Thyroid gland (tissue), 4 donors: Measurements from ENCODE around the gene COL27A1. TPM values are rescaled to one million over a fixed set of nuclear protein-coding genes. Genes with fewer than 3 reads are reported as not detected.

Experiments
- DNase-seq, 2 donors: peaks; one replicate each; pipeline ENCODE4 v3.0.0-alpha.2; 2019
- H3K27ac ChIP-seq, 3 donors: fragments of 200-600 bp; sonication (generic); 1 replicate in 2 of 3; 2 replicates in 1 of 3; pipeline ENCODE4 v1.5.1; 2016 to 2019; ENCODE audit warnings: mild to moderate bottlenecking in 1 of 3, moderate library complexity in 1 of 3
- H3K27me3 ChIP-seq: fragments of 200-600 bp; sonication (generic); one replicate; pipeline ENCODE4 v1.5.1; 2019
- H3K36me3 ChIP-seq, 2 donors: fragments of 200-600 bp; sonication (generic); one replicate each; pipeline ENCODE4 v1.5.1; 2016 to 2019
- H3K4me1 ChIP-seq, 2 donors: fragments of 200-600 bp; sonication (generic); one replicate each; pipeline ENCODE4 v1.5.1; 2017 to 2019
- H3K4me3 ChIP-seq, 3 donors: fragments of 200-600 bp; sonication (generic); replicated peaks in 1 of 3; 1 replicate in 2 of 3; 2 replicates in 1 of 3; pipeline ENCODE4 v1.5.1; 2016; ENCODE audit warnings: mild to moderate bottlenecking in 1 of 3
- H3K9me3 ChIP-seq: fragments of 200-600 bp; sonication (generic); one replicate; pipeline ENCODE4 v1.5.1; 2017
- POLR2A ChIP-seq, 2 donors: fragments of 450-650 bp; IDR thresholded peaks; one replicate each; pipeline ENCODE4 v1.6.1; 2017; ENCODE audit warnings: antibody characterized with exemption in 2 of 2, mild to moderate bottlenecking in 2 of 2, moderate library complexity in 1 of 2
- WGBS, 2 donors: methylation state at CpG; one replicate each; pipeline ENCODE4 v1.1.5; 2017; 5-methylcytosine and 5-hydroxymethylcytosine counted together
- intact Hi-C: fragments of 100-400 bp; cut with DNase I; formaldehyde crosslinking; loops from one replicate; pipeline ENCODE4 v1.15.1; 2023
- total RNA-seq, 4 donors: library from RNA; depleted of rRNA; stranded (reverse); fragments of >200 nt; gene quantifications; one replicate each; pipeline ENCODE4 v1.2.3, GENCODE V29; 2016
- TF ChIP-seq, protein P1 (sequence below), 6 experiments: fragments of 200-600 bp in 3 of 6; fragments of 450-650 bp in 3 of 6; sonication (generic) in 3 of 6; IDR thresholded peaks; one replicate each; pipeline ENCODE4 v1.5.1; 2016 to 2019; ENCODE audit warnings: antibody characterized with exemption in 6 of 6, mild to moderate bottlenecking in 2 of 6, inconsistent platforms in 1 of 6, moderate library complexity in 1 of 6

The COL27A1 gene
- total RNA-seq, 4 donors from 2014 or later, result 6.7 to 32.5 (median 10.6) TPM

DNA sequence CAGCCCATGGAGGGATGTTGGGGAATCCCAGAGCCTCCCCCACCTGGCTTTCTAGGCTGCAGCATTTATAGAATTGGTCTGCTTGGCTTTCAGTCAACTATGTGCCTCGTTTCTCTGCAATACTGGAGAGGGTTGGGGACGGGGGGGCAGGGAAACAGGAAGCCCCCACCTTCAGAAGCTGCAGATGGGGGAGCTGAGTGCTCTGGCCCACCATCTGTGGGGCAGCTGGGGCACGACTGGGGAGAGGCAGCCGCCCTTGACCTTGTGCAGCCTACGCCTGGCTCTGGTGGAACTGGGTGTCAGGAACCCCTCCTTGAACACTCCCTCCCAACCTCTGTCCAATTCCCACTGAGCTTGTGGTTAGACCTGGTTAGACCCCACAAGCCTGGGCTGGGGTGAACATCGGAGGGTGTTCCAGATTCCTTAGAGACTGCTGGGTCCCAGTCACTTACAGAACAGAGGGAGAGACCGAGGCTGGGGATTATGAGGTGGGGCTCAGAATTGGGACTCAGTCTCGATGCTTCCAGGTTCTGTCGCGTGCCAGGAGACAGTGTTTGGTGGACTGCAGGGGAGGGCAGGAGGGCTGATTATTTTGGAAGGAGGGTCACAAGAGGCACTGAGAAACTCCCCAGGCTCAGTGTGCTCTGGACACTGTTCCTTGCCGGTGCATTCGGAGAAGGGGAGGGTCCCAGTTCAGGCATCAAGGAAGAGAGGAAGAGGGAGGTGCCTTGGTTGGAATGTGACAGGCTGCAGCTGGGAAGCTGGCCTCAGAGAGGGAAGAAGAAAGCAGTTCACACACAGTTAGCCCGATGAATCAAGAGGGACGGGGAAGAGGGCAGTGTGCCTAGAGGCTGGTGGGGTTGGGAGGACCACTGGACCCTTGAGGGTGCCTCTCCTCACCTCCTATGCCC is 25.6 kb downstream of the COL27A1 start:
- WGBS, 2 donors, result 46 to 55% methylated on average over 11 to 14 of the region's 14 CpGs
- intact Hi-C loops, result no loop called here
- no peak for DNase-seq
- H3K27me3 ChIP-seq, result no peaks in the 10 kb centered on the region
- TF ChIP-seq, protein P1, sequence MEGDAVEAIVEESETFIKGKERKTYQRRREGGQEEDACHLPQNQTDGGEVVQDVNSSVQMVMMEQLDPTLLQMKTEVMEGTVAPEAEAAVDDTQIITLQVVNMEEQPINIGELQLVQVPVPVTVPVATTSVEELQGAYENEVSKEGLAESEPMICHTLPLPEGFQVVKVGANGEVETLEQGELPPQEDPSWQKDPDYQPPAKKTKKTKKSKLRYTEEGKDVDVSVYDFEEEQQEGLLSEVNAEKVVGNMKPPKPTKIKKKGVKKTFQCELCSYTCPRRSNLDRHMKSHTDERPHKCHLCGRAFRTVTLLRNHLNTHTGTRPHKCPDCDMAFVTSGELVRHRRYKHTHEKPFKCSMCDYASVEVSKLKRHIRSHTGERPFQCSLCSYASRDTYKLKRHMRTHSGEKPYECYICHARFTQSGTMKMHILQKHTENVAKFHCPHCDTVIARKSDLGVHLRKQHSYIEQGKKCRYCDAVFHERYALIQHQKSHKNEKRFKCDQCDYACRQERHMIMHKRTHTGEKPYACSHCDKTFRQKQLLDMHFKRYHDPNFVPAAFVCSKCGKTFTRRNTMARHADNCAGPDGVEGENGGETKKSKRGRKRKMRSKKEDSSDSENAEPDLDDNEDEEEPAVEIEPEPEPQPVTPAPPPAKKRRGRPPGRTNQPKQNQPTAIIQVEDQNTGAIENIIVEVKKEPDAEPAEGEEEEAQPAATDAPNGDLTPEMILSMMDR (IDR thresholded peaks at IDR 0.05), result no peak
- no peak for TF ChIP-seq POLR2A (IDR thresholded peaks at IDR 0.05)
- no peaks in the 10 kb centered on the region for H3K4me1 ChIP-seq
- H3K27ac ChIP-seq, result no peak overlapping the region
- H3K36me3 ChIP-seq, result no peaks in the 10 kb centered on the region
- H3K4me3 ChIP-seq, result no peak overlapping the region
- no peaks in the 10 kb centered on the region for H3K9me3 ChIP-seq

DNA sequence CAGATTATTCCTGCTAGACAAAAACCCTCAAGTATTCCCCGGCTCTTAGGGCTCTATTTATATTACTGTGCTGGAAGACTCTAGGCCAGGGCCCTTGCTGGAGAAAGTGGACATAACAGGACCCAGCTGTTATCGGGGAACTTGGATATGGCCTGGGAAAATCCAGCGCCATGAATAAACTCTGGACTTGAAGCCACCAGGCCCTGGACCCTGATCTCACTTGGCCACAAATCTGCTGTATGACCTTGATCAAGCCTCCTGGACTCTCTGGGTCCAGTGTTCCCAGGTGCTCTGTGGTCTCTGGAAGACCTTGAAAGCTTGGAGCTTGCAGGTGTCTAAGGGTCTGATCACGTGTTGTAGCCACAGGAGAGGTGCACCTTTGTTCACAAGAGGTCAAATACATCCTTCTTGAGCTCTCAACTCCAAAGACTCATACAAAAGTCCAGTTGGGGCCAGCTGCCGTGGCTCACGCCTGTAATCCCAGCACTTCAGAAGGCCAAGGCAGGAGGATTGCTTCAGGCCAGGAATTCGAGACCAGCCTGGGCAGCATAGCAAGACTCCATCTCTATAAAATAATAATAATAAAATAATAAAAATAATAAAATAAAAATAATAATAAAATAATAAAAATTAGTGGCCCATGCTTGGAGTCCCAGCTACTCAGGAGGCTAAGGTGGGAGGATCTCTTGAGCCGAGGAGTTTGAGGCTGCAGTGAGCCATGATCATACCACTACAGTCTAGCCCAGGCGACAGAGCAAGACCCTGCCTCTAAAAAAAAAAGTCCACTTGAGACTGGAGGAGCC is 26.5 kb downstream of the COL27A1 start:
- intact Hi-C loops, result no loop called here
- Histone ChIP-seq H3K4me1 (no peaks in the 10 kb centered on the region), H3K9me3 (no peaks in the 10 kb centered on the region), H3K36me3 (no peaks in the 10 kb centered on the region), H3K27ac (no peak overlapping the region), H3K4me3 (no peak overlapping the region), H3K27me3 (no peaks in the 10 kb centered on the region)
- DNase-seq, result no peak
- TF ChIP-seq, protein P1 (IDR thresholded peaks at IDR 0.05), result no peak
- no peak for TF ChIP-seq POLR2A (IDR thresholded peaks at IDR 0.05)
- 78 to 79% methylated on average over 9 of the region's 9 CpGs for WGBS, 2 donors

DNA sequence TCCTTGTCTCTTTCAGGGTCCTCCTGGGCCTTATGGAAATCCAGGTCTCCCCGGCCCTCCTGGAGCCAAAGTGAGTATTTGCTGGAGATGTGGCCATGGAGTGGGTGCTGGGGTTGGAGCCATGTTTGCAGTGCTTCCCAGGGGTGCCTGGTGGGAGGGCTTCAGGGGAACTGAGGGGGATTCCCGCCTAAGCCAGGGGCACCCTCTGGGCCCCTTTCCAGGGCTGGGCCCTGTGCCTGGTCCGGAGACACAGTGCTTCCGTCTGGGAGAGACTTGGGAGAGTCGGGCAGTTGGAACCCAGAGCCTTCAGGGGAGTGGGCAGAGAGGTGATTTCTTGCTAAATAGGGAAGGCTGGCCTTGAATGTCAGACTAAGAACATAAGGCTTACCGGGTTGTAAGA is 27.7 kb downstream of the COL27A1 start:
- Histone ChIP-seq H3K4me1 (no peaks in the 10 kb centered on the region), H3K4me3 (no peak overlapping the region), H3K27ac (no peak overlapping the region)

DNA sequence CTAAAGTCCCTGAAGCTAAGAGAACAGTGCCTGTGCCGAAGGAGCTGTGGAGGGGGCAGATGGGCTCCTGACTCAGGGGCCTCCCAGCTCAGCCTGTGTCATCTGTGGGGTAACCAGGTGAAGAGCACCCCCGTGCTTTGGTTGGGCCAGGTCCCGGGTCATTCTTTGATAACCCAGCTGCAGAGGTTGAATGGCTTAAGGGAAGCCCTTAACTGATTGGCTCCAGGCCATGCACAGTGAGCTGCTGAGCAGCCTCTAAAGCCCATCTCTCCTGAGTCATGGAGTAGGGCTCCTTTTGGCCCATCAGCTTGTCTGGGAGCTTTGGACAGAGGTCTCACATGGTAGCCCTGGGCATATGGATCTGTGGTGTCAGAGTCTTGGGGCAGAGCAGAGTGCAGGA is 28.7 kb downstream of the COL27A1 start:
- H3K27ac ChIP-seq, result no peak overlapping the region
- DNase-seq, result no peak
- WGBS, 2 donors, result 42 to 60% methylated on average over 3 of the region's 3 CpGs

More for the DNA sequence above, 27.7 kb downstream of the COL27A1 start:
- intact Hi-C loops, result no loop called here
- TF ChIP-seq, protein P1 (IDR thresholded peaks at IDR 0.05), result no peak
- TF ChIP-seq POLR2A (IDR thresholded peaks at IDR 0.05), result no peak
- 89 to 92% methylated on average over 5 to 6 of the region's 6 CpGs for WGBS, 2 donors
- H3K36me3 ChIP-seq, result no peaks in the 10 kb centered on the region
- no peaks in the 10 kb centered on the region for H3K27me3 ChIP-seq
- DNase-seq, result no peak
- no peaks in the 10 kb centered on the region for H3K9me3 ChIP-seq

More for the DNA sequence above, 28.7 kb downstream of the COL27A1 start:
- Histone ChIP-seq H3K4me1 (no peaks in the 10 kb centered on the region), H3K4me3 (no peak overlapping the region), H3K9me3 (no peaks in the 10 kb centered on the region), H3K27me3 (no peaks in the 10 kb centered on the region), H3K36me3 (no peaks in the 10 kb centered on the region)
- intact Hi-C loops, result no loop called here
- no peak for TF ChIP-seq POLR2A (IDR thresholded peaks at IDR 0.05)
- TF ChIP-seq, protein P1 (IDR thresholded peaks at IDR 0.05), result no peak
